Lower leg skin (tissue), 3 donors: Measurements from ENCODE around the gene CCDC182.

Source experiments
- POLR2A ChIP-seq, 2 donors: fragments of 450-650 bp; IDR thresholded peaks; one replicate each; pipeline ENCODE4 v1.6.1; 2016 to 2017; ENCODE audit warnings: antibody characterized with exemption in 2 of 2, mild to moderate bottlenecking in 1 of 2, moderate library complexity in 1 of 2
- TF ChIP-seq, protein P1 (sequence below), 3 donors: fragments of 450-650 bp; IDR thresholded peaks; one replicate each; pipeline ENCODE4 v1.5.1; 2016; ENCODE audit warnings: antibody characterized with exemption in 3 of 3, mild to moderate bottlenecking in 3 of 3, moderate library complexity in 2 of 3

DNA sequence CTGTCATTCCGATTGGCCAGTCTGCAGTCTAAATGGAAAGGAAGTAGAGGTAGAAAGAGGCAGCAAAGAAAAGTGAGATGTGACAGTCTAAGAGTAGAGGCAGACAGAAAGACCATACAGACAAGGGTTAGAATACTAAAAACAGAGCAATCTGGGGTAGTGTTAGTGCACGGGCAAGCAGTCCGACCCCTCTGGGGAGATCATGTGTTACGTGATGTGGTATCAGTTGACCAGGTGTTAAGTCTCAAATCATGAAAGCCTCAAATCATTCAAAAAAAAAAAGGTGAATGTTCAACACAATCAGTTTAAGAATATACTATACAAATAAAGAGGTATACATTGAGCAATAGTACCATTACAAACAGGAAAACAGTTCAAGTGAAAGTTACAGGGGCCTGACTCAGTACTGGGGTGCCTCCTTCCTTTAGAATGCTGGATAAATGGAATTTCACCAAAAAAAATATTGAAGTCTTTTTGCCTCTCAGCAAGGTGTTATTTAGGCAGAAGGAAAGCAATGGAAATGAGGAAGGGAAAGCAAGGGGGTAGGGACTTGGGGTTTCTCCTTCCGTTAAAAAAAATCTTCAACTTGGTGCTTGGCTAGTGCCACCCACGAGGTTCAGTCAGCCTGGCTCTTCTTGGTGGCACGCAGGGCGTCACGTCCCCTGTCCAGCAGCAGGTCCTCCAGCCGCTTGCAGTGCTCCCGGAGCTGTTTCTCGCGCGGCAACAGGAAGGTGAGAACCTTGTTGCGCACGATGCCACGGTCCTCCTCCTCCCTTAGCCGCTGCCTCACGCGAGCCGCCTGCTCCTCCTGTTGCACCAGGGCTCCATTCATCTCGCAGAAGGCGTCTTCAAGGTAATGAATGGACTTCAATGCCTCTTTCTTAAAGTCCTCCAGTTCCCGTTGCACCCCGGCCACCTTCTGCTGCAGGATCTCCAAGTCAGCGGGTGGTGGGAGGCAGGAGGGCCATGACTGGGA, 616 bp downstream of the CCDC182 start:
- TF ChIP-seq, protein P1, sequence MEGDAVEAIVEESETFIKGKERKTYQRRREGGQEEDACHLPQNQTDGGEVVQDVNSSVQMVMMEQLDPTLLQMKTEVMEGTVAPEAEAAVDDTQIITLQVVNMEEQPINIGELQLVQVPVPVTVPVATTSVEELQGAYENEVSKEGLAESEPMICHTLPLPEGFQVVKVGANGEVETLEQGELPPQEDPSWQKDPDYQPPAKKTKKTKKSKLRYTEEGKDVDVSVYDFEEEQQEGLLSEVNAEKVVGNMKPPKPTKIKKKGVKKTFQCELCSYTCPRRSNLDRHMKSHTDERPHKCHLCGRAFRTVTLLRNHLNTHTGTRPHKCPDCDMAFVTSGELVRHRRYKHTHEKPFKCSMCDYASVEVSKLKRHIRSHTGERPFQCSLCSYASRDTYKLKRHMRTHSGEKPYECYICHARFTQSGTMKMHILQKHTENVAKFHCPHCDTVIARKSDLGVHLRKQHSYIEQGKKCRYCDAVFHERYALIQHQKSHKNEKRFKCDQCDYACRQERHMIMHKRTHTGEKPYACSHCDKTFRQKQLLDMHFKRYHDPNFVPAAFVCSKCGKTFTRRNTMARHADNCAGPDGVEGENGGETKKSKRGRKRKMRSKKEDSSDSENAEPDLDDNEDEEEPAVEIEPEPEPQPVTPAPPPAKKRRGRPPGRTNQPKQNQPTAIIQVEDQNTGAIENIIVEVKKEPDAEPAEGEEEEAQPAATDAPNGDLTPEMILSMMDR (IDR thresholded peaks at IDR 0.05), result no peak
- TF ChIP-seq POLR2A (IDR thresholded peaks at IDR 0.05), result no peak
